ENCODE data around the gene UBN2.

The UBN2 gene

GRCh38 chr7:139341058-139341775, 110.2 kb downstream of the UBN2 start, which contains the start of gene FMC1 (continued):
- TF ChIP-seq ZNF280D (tag by site-specific recombination; IDR thresholded peaks at IDR 0.05) (no peak), ZBTB17 (tag by site-specific recombination; IDR thresholded peaks at IDR 0.05) (no peak; the same call in 1 of the 2 replicates), ZNF530 (tag by site-specific recombination; IDR thresholded peaks at IDR 0.05; ENCODE audit: low read depth) (no peak), PRDM1 (tag by site-specific recombination; IDR thresholded peaks at IDR 0.05) (no peak), ZFP41 (tag by site-specific recombination; IDR thresholded peaks at IDR 0.05; ENCODE audit: borderline replicate concordance) (no peak), KLF1 (tag by site-specific recombination; IDR thresholded peaks at IDR 0.05) (no peak), ZFP69B (tag by site-specific recombination; IDR thresholded peaks at IDR 0.05) (peak; percentile 64; the same call in 1 of the 2 replicates), ZNF133 (tag by site-specific recombination; IDR thresholded peaks at IDR 0.05) (no peak), ZFHX2 (tag by site-specific recombination; conservative IDR thresholded peaks at IDR 0.05) (no peak), ZNF416 (tag by site-specific recombination; IDR thresholded peaks at IDR 0.05) (no peak), ZNF148 (tag by site-specific recombination; IDR thresholded peaks at IDR 0.05; ENCODE audit: borderline replicate concordance) (no peak), RBAK (tag by site-specific recombination; IDR thresholded peaks at IDR 0.05) (no peak), ZNF571 (tag by site-specific recombination; IDR thresholded peaks at IDR 0.05) (no peak), ZNF169 (tag by site-specific recombination; IDR thresholded peaks at IDR 0.05) (no peak), KLF9 (tag by site-specific recombination; IDR thresholded peaks at IDR 0.05; ENCODE audit: low read depth) (no peak; the same call in 1 of the 2 replicates), ZNF692 (tag by site-specific recombination; IDR thresholded peaks at IDR 0.05) (no peak), ZBTB48 (tag by site-specific recombination; IDR thresholded peaks at IDR 0.05) (peak; percentile 92), GFI1B (tag by site-specific recombination; IDR thresholded peaks at IDR 0.05) (peak; percentile 65; the same call in 1 of the 2 replicates), ZNF24 (tag by site-specific recombination; IDR thresholded peaks at IDR 0.05) (peak; percentile 53; the same call in 1 of the 2 replicates), ELK4 (IDR thresholded peaks at IDR 0.05; ENCODE audit: borderline replicate concordance, low read depth, low read length) (no peak), ZBTB44 (tag by site-specific recombination; IDR thresholded peaks at IDR 0.05) (no peak), ZNF768 (tag by site-specific recombination; IDR thresholded peaks at IDR 0.05) (no peak), SCRT1 (tag by site-specific recombination; IDR thresholded peaks at IDR 0.05; ENCODE audit: borderline replicate concordance) (no peak), ZNF10 (tag by site-specific recombination; IDR thresholded peaks at IDR 0.05) (no peak; the same call in 1 of the 2 replicates)
